ENCODE results near the gene GPR37.

GRCh38 chr7:124813994-124814798 lies 48.6 kb upstream of the GPR37 start:
- no peak for TF ChIP-seq POLR2A (IDR thresholded peaks at IDR 0.05)
- TF ChIP-seq CTCF (IDR thresholded peaks at IDR 0.05), result no peak

All from right lobe of liver (tissue), 4 donors.